GM18870 (cell line): Measurements from ENCODE around the gene SAMD4A.

Experiments used
- ATAC-seq: cut with Tn5 transposase; IDR thresholded peaks from one replicate; pipeline ENCODE4 v1.9.1; 2021; ENCODE audit warnings: moderate library complexity; ENCODE audit not compliant: unreplicated experiment

SAMD4A gene

DNA sequence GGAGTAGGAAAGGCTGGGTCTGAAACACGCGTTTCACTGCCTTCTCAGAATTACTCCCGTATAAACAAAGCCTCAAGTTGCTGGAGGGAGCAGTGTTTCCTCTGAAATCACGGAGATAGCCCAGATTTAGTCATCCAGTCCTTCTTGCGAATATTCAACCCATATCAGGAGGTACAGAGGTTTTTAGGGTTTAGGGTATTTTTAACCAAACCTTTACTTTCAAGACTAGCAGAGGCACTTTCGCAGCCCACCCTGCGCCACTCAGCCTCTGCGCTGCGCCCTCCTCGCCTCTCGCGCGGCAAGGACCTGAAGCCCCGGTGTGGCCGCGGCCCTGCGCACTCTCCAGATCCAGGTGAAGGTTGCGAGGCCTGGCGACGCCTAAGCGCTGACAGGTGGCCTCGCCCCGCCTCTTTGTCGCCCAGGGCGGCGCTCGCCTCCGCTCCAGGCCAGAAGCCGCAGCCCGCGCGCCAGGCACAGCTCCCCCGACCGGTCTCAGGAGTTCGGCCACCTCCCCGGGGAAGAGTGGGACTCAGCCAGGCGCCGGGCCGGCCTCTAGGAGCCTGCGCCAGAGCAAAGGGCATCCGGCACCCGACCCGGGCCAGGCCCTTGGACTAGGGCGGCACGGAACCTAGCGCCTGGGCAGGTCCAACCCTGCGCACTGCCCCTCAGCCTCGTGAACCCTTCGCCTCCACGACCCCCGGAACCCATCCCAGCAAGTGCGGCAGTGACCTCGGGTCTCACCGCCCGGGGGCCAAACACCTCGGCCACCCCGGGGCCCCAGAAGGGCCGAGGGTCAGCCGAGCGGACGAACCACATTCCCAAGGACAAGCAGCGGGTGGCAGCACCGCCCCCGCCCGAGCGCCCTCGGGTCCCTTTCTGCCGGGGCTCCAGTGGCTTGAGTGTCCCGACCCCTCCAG, 1.8 kb upstream of the SAMD4A start:
- no peak for ATAC-seq

DNA sequence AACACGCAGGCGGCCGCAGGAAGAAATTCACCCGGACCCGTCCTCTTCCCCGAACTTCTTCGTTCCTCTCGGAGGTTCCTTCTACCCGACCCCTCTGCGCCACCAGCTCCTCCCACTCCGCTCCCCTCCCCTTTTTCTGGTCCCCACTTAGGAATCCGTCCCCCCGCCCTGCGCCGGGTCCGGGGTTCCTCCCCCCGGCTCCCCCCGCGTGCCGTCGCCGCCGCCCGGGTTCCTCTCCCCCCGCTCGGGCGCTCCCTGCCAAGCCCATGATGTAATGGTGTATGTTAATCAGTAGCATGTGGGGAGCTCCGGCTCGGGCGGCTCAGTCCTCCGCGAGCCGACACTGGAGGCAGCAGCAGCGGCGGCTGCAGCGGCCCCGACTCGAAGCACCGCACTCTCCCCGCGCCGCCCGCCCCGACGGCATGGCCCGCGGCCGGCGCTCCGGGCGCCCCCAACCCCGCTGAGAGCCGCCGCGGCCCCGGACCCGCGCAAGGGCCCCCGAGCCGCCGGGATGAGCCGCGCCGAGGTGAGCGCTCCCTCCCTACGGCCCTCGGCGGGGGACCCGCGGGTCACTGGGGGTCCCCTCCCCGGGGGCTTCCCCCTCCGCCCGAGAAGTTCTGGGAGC, 1.0 kb upstream of the SAMD4A start:
- ATAC-seq = peak; percentile 48

DNA sequence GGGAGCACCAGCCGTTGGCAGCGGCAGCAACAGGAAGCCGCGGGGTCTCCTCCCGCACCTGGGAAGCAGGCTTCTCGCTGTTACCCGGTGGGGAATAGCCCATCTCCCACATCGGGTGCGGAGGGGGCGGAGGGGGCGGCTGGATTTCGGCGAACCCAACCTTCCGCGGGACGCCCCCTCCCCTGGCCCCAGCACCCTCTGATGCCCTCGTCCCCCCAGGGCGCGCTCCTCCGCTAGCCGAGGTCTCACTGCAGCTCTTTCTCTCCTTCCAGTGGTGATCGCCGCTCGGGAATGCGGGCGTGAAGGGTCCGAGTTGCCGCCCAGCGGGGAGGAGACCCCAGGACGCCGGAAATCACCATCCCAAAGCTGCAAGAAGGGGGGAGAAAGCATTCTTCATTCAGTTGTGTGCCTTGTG, 303 bp downstream of the SAMD4A start:
- no peak for ATAC-seq

DNA sequence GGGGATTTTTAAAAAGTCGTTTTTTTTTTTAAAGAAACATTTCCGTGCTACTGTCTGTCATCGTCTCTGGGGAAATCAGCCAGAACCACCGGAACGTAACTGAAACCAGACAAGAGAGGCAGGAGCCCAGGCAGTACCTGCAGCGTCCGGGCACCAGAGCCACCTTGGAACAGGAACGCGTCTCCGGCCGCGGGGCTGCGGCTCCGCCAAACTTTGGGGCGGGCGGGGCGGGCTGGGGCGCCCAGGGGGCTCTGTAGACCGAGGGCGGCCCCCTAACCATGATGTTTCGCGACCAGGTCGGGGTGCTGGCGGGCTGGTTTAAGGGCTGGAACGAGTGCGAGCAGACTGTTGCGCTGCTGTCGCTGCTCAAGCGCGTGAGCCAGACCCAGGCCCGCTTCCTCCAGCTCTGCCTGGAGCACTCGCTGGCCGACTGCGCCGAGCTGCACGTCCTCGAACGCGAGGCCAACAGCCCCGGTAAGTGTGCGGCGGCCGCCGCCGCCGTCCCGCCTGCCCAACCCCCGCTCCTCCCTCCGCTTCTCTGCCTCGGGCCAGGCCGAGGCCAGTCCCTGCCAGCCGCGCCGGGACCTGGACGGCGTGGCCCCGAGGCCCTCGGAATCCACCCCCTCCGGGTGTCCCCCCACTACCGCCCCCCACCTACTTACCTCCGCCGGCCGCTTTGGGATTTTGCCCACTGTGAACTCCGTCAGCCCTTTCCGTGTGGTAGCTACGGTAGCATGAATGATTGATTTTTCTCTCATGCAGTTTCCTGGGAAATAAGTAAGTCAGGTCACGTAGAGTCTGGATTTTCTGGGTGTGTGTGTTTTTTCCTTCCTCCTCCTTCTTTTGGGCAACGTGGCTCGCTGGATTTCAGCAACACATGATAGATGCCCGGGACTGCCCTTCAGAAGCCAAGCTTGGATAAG, 972 bp downstream of the SAMD4A start:
- no peak for ATAC-seq

DNA sequence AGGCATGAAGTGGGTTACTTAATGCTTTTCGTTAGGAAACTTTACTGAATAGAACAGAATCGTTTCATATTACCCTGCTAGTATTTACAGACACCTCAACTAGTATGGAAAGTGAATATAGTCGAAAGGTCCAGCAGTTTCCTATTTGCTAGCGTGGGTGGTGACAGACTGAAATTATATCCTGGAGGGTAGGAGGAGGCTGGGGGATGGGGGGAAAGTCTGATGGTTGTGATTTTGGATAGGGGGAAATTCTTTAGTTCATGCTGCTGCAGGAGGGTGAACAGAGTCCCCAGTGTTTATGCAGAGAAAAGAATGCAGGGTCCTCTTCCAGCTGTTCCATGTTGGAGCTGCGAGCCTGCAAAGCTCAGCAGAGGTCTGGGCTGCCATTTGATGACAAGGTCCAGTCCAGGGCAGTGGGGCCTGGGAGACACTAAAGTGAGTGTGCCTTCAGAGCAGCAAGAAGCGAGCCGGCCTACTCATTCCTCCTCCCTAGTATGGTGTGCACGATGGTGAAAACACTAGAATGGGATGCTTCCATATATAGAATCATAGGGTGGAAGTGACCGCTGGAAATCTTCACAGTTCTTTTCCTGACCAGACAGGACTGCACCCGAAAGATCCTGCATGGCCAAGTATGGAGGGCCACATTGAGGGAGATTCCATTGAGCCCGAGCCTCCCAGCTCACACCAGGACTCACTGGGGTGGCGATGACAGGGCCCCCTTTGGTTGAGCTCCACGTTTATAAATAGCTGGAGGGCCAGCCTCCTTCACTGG, 2.1 kb downstream of the SAMD4A start:
- no peak for ATAC-seq

DNA sequence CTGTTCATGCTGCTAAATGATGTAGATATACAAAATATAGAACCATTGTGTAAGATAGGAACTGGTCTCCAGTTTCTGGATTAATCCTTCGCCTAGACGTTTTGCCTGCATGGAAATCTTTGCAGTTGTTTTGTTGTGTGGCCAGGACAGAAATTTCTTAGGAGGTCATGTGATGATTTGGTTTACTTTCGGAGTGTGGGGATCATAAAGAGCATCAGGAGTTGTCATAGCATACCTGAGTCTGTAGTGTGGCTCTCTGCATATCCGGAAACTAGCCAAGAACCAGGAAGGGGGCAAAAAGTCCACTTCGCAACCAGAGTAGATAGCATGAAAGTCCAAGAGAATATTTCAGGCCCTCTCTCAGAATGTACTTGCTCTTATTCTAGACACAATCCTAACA, 3.1 kb downstream of the SAMD4A start:
- no peak for ATAC-seq

DNA sequence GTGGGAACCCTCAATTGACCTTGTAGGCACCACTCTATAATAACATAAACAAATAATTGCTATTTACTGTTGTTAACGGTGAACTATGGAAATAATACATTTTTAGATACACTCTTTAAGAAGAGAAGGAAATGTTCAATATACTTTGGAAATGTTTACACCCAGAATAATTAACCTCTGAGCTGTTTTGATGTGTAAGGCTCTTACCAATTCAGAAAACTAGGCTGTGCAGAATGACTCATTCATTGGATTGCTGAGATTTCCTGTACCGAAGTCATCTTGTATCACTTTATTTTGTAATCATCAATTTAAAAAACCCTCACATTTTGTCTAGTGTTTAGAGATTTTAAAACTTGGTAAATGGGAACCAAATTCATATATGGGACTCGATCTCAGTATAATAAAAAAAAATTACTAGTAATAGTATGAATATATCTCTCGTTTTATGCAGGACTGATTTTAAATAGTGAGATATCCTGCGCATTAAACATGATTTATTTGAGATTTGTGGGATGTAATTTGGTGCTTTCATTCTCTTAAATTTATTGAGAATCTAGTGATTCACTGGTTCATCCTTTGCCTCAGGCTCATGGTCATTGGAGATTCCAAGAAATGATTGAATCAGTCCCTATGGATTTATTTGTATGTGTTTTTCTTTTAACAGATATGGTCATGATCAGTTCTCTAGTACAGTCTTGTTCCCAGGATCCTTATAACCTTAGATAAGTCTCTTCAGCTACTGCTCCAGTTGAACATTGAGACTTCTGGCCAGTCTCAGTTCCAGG, 3.9 kb downstream of the SAMD4A start:
- no peak for ATAC-seq

DNA sequence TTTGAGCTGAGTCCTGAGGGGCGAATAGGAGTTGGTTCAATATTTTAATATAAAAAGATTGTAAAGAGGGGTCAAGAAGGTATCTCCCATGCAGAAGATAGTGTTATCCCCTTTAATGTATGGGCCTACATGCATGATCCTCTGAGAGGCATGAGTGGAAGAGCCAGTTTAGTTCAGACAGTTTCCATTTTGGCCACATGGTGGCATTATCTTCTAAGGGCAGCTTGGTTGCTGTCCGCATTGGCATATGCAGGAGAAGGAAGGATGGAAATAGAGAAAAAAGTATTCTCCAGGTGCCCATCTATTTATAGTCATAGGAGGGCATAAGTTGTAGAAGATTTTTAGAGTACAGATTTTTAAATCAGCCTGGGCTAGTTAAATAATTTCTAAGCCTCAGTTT, 5.4 kb downstream of the SAMD4A start:
- no peak for ATAC-seq

DNA sequence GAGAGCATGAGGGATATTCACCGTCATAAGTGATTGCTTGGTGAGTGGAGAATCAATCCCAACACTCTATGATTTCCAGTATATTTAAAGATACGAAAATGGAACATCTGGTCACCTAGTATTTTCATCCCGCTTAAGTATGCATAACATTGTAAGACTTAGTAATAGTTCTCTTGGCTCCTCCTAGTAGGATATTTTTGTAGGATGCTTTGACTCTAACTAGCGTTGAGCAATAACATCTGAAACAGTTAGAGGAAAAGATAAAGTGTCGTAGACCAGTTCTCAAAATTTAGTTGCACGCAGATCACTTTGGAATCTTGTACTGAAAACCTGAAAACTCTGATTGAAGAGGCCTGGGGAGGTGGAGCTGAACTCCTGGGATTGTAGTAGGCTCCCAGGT, 7.6 kb downstream of the SAMD4A start:
- no peak for ATAC-seq

DNA sequence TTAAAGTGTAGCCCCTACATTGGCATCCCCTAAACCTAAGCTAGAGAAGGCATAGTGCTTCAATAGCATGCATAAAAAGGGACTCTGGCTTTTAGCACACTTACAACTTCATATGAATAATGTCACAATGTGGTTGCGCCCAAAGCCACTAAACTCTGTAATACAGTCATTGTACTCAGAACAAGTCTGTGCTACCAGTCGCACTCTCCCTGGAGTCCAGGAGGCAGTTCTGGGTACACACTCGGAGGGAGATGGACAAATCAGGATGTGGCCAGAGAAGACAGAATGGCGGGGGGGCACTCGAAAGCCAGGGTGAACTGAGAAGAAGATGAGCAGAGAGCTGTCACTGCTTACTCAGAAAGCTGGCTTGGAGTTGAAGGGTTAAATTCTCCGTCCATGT, 10.6 kb downstream of the SAMD4A start:
- no peak for ATAC-seq

DNA sequence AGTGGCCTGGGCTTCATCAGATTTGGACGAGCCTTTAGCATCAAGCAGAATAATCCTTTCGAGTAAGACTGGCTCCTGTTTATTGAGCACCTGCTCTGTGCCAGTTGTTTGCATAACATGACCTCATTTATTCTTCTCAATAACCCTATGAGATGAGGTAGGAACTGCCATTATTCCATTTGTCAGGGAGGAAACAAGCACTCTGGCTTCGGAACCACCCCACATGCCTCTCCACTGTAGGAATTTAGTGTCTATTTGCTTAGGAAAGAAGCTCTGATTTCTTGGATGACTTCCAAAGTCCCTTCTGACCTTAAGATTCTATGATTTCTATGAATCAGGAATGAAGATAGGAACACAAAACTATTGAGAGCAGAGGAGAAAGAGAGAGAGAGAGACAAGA, 11.0 kb downstream of the SAMD4A start:
- no peak for ATAC-seq

DNA sequence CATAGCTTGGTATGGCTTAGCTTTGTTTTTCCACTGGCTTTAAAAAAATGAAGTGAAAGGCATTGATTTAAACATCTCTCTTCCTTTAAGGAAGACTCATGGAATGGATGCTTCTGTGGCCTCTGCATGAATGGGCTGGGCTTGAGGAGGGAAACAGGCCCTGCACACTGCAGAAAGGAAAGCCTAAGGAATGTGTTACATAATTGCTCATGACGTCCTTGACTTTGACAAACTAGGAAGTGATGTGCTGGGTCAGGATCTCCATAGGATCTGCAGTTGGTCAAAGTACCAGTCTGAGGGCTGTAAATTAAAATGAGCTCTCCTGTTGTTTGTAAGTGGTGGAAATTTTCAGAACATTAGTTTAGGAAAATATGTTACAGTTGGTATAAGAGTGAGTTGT, 12.7 kb downstream of the SAMD4A start:
- no peak for ATAC-seq

DNA sequence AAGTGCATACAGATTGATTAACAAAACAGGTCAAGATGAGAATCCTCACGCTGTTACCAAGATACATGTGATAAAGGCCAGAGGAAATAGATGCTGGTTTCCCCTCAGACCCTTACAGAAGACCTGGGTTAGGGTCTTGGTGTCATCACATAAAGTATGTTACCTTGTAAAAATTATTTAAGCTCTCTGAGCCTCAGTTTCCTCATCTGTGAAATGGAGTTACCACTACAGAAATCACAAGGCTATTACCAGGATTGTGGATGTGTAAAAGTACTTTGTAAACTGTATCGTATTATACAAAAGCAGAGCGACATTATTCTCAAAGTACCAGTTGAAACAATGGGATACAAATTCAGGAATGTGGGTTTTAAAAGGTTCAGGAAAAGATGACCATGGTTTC, 14.0 kb downstream of the SAMD4A start:
- no peak for ATAC-seq

DNA sequence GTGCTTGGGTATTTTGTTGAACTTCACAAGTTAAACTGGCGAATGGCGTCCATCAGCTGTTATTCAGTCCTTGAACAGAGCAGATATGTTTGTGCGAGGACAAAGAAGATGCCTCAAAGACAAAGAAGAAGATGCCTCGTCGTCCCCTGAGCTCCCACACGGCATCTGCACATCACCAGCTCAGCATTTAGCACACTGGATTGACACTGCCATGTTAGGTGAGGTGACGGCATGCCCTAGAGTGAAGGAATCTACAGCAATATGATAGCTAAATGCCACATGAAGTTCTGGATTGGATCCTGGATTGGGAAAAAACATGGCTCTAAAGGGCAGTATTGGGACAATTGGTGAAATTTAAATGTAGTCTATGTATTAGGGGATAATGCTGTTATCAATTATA, 15.4 kb downstream of the SAMD4A start:
- no peak for ATAC-seq

DNA sequence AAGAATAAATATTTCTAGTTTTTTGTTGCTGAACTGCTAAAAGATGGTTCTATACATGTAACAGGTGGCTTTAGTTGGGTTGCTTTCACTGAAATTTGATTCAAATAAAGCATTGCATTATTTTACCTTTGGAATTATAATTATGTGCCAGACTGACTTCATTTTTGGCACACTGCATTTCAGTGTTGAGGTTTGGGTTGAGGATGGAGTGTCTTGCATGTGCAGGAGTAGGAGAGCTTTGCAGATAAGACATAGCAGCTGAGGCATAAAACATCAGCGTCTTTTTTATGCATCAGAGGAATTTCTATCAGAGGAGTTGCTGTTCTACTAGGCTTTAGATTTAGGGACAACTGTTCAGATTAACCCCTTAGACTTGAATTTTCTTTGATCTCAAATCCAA, 17.2 kb downstream of the SAMD4A start:
- no peak for ATAC-seq

DNA sequence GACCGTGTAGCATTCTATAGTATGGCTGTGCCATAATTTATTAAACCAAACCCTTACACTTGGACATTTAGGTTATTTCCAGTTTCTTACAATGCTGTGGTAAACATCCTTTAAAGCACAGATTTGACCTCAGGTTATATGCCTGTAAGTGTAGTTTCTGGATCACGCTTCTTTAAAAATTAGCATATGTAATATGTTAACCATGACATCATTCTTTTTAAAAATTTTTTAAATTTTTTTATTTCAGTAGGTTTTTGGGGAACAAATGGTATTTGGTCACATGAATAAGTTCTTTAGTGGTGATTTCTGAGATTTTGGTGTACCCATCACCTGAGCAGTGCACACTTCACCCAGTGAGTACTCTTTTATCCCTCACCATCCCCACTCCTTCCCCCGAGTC, 18.3 kb downstream of the SAMD4A start:
- ATAC-seq = no peak

DNA sequence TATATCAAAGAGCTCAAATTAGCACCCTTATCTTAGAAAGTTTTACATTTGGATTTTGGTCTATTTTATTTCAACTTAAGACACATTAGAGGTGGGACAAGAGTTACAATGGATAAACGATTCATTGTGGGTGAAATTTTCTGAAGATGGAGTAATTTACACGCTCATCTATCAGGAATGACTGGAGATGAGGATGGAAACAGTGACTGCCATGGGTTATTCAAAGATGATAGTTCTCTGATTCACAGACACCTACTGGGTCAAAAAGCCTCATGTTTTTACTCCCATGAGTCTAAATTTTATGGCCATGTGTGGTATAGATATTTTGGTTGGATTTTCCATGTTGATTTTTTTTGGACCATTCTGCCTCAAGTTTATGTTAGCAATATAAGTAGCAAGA, 22.1 kb downstream of the SAMD4A start:
- ATAC-seq = no peak

DNA sequence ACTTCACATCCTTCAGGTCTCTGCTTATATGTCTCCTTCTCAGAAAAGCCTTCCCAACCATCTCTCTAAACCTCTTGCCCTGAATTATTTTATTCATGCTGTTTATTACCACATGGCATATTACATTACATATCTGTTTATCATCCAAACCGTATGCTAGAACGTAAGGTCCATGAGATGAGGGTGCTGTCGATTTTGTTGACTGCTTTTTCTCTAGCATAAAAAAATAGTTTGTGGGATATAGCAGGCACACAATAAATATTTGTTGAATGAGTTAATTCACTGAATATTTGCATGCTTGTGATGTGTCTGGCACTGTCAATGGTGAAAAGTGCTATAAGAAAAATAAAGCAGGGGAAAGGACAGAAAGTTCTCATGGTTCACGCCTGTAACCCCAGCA, 22.9 kb downstream of the SAMD4A start:
- no peak for ATAC-seq

DNA sequence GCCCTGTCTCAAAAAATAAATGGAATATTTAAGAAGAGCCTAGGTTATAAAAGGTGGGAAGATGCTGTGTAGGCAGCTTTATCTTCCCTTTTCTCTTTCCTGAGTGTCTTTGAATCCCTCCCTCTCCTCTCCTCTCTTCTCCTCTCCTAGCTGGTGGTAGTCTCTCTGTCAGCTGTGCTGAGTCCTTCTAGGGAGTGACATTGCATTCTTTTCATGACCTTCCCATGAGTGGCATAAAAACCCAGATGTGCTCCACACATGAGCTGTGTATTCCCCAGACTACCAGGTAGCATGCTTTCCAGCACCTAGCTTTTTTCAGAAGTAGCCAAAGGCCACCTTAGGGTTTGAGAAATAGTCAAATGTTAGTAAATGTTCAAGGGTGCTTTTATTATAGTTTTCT, 23.6 kb downstream of the SAMD4A start:
- ATAC-seq = no peak

DNA sequence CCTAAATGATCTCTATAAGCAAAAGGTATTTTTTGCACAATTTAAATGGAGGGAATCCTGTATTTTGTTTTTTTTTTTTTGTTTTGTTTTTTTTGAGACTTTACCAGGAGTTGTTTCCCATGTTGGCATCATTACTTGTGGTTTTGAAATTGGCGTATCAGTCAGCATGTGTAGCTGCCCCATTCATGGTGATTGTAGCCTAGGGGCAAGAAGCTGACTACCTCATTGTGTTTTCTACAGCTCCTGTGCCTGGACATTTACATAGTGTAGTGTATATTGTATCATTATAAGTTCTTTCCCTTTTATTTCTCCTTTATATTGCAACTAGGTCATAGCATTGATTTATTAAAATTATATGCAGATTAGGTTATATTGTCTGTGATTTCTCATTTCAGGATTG, 24.5 kb downstream of the SAMD4A start:
- no peak for ATAC-seq
